HepG2 (cell line): ENCODE measurements around the gene DNAAF8. TPM values are rescaled to one million over a fixed set of nuclear protein-coding genes. Genes with fewer than 3 reads are reported as not detected.

Experiments
- HOXD1 ChIP-seq: sonication (generic); formaldehyde crosslinking; IDR thresholded peaks from 2 replicates; pipeline ENCODE4 v1.5.0; 2020; ENCODE audit warnings: missing genetic modification reagents
- KDM1A ChIP-seq: IDR thresholded peaks from 2 replicates; pipeline ENCODE4 v1.6.1; 2016; ENCODE audit warnings: missing compliant biosample characterization
- KLF6 ChIP-seq: IDR thresholded peaks from 2 replicates; pipeline ENCODE4 v1.8.0; 2016; ENCODE audit warnings: missing biosample characterization, missing genetic modification reagents
- LCORL ChIP-seq, 2 experiments: fragments of 450-650 bp in 1 of 2; sonication (generic) in 1 of 2; formaldehyde crosslinking in 1 of 2; IDR thresholded peaks; 2 replicates each; pipeline versions ENCODE4 v1.5.0 to v1.6.1; 2017 to 2020; ENCODE audit warnings: antibody characterized with exemption in 1 of 2, missing genetic modification reagents in 1 of 2
- PBX2 ChIP-seq: IDR thresholded peaks from 2 replicates; pipeline ENCODE4 v1.6.1; 2016; ENCODE audit warnings: control low read depth
- PHF5A ChIP-seq: IDR thresholded peaks from one replicate; pipeline ENCODE4 v1.6.1; 2018; ENCODE audit warnings: low read depth, missing genetic modification reagents; ENCODE audit not compliant: unreplicated experiment
- RARA ChIP-seq: IDR thresholded peaks from 2 replicates; pipeline ENCODE4 v1.6.1; 2016; ENCODE audit warnings: missing genetic modification reagents, missing compliant biosample characterization
- SIN3A ChIP-seq: IDR thresholded peaks from 2 replicates; pipeline ENCODE4 v1.6.1; 2011; ENCODE audit warnings: low read depth, mild to moderate bottlenecking, control low read depth, low read length, borderline replicate concordance
- SMAD3 ChIP-seq: sonication (generic); formaldehyde crosslinking; IDR thresholded peaks from 2 replicates; pipeline ENCODE4 v1.4.0; 2020; ENCODE audit warnings: missing genetic modification reagents
- THAP8 ChIP-seq: sonication (generic); formaldehyde crosslinking; IDR thresholded peaks from 2 replicates; pipeline ENCODE4 v1.5.1; 2020; ENCODE audit warnings: missing genetic modification reagents, mild to moderate bottlenecking, borderline replicate concordance
- ZBTB10 ChIP-seq: sonication (generic); formaldehyde crosslinking; IDR thresholded peaks from 2 replicates; pipeline ENCODE4 v1.4.0; 2020; ENCODE audit warnings: missing genetic modification reagents, borderline replicate concordance
- ZBTB3 ChIP-seq: sonication (generic); formaldehyde crosslinking; IDR thresholded peaks from 2 replicates; pipeline ENCODE4 v1.4.0; 2020; ENCODE audit warnings: low read depth, mild to moderate bottlenecking, moderate library complexity, missing genetic modification reagents, borderline replicate concordance
- ZFX ChIP-seq: sonication (generic); formaldehyde crosslinking; IDR thresholded peaks from 2 replicates; pipeline ENCODE4 v1.4.0; 2020; ENCODE audit warnings: mild to moderate bottlenecking, low read depth, missing genetic modification reagents, moderate library complexity
- ZNF280B ChIP-seq: sonication (generic); formaldehyde crosslinking; IDR thresholded peaks from 2 replicates; pipeline ENCODE4 v1.5.0; 2020; ENCODE audit warnings: missing genetic modification reagents, mild to moderate bottlenecking, borderline replicate concordance
- ZNF362 ChIP-seq: sonication (generic); formaldehyde crosslinking; IDR thresholded peaks from 2 replicates; pipeline ENCODE4 v1.4.0; 2020; ENCODE audit warnings: missing genetic modification reagents, mild to moderate bottlenecking, borderline replicate concordance
- ZNF382 ChIP-seq: sonication (generic); formaldehyde crosslinking; IDR thresholded peaks from 2 replicates; pipeline ENCODE4 v1.5.0; 2020; ENCODE audit warnings: missing genetic modification reagents, mild to moderate bottlenecking, borderline replicate concordance
- ZNF510 ChIP-seq: sonication (generic); formaldehyde crosslinking; IDR thresholded peaks from 2 replicates; pipeline ENCODE4 v1.4.0; 2020; ENCODE audit warnings: low read depth, mild to moderate bottlenecking, missing genetic modification reagents
- ZSCAN9 ChIP-seq: IDR thresholded peaks from 2 replicates; pipeline ENCODE4 v1.6.1; 2016; ENCODE audit warnings: borderline replicate concordance
- polyA plus RNA-seq, 8 experiments: library from polyadenylated mRNA; depleted of rRNA in 3 of 8; stranded (reverse) in 7 of 8; unstranded in 1 of 8; fragments of >200 nt; fragmentation: Illumina TruSeq in 4 of 8; extraction: Trizol in 4 of 8; gene quantifications; 2 replicates each; pipeline versions ENCODE4 v1.2.1 to v1.2.3, GENCODE V29; 2011 to 2016; ENCODE audit warnings: low read depth in 4 of 8, missing spikeins in 1 of 8, mixed read lengths in 1 of 8; ENCODE audit not compliant: insufficient read depth in 1 of 8
- total RNA-seq, 5 experiments: library from RNA; depleted of rRNA; stranded (reverse); fragments of >200 nt; fragmentation: Illumina TruSeq; extraction: Trizol; gene quantifications; 2 replicates each; pipeline ENCODE4 v1.2.3, GENCODE V29; 2016; ENCODE audit warnings: low read depth in 1 of 5

DNAAF8 gene
- total and polyA plus RNA-seq, 2 of the 13 experiments (the other 11 are each of a cell fraction or from before 2014, with no cell fraction given), result 0.44 TPM; not detected in 1

- TF ChIP-seq ZNF362 (CRISPR knock-in tag) (no peak), PBX2 (CRISPR knock-in tag) (peak; percentile 77), ZFX (peak; percentile 94), ZSCAN9 (peak; percentile 68; the same call in 1 of the 2 replicates), PHF5A (CRISPR knock-in tag) (peak; percentile 75), SMAD3 (CRISPR knock-in tag) (no peak), ZNF280B (CRISPR knock-in tag) (no peak), ZBTB10 (CRISPR knock-in tag) (peak; percentile 69; the same call in 1 of the 2 replicates), ZBTB3 (CRISPR knock-in tag) (no peak), THAP8 (CRISPR knock-in tag) (no peak), ZNF382 (CRISPR knock-in tag) (no peak), RARA (CRISPR knock-in tag) (peak; percentile 56), HOXD1 (peak; percentile 69), SIN3A (0 out of 2 replicates have a peak, but pooled peaks have one; percentile 46), LCORL (IDR thresholded peaks at IDR 0.05) (no peak), LCORL (CRISPR knock-in tag; IDR thresholded peaks at IDR 0.05) (0 out of 2 replicates have a peak, but pooled peaks have one; percentile 63), KLF6 (CRISPR knock-in tag) (0 out of 2 replicates have a peak, but pooled peaks have one; percentile 69), KDM1A (no peak), ZNF510 (CRISPR knock-in tag) (no peak)
Observed at GRCh38 chr16:4734063-4734729, at the start of gene DNAAF8, which contains the start of gene ANKS3 (continued).
